NCI-H2107 treated with DMSO at 0.1 percent for 48 hours (cell line): ENCODE results near the gene NOXO1.
A peak's percentile ranks its signal among the peaks of the same experiment; 100 is the strongest.
"Not testable (repeated sequence)": the region's sequence is repeated elsewhere in the genome, so short reads cannot be mapped to it uniquely, and the experiment has no call there.

Source experiments
- DNase-seq: peaks from one replicate; lab custom pipeline; 2025; ENCODE audit not compliant: unreplicated experiment; lab: John Stamatoyannopoulos, UW

Gene NOXO1

GRCh38 chr16:1963806-1964505 lies 17.3 kb downstream of the NOXO1 start:
- DNase-seq, result no peak

GRCh38 chr16:1962161-1963153 lies 18.8 kb downstream of the NOXO1 start:
- DNase-seq, result not testable (repeated sequence)

- no peak for DNase-seq
Observed at GRCh38 chr16:1961651-1962067, 19.6 kb downstream of the NOXO1 start.

- DNase-seq, result peak; percentile 72
Observed at GRCh38 chr16:1960665-1961630, 20.3 kb downstream of the NOXO1 start.

GRCh38 chr16:1959269-1960039 lies 21.8 kb downstream of the NOXO1 start, which contains the start of gene NDUFB10:
Gene NDUFB10 (plus strand): TSS chr16:1959538. CDS start chr16:1959625, 87 bp downstream.
- peak; percentile 55 for DNase-seq

- DNase-seq, result no peak
Observed at GRCh38 chr16:1958715-1959268, 22.5 kb downstream of the NOXO1 start.

GRCh38 chr16:1958143-1958491 lies 23.2 kb downstream of the NOXO1 start:
- not testable (repeated sequence) for DNase-seq

GRCh38 chr16:1957434-1958142 lies 23.7 kb downstream of the NOXO1 start:
- not testable (repeated sequence) for DNase-seq

GRCh38 chr16:1953734-1954133 lies 27.5 kb downstream of the NOXO1 start:
- DNase-seq, result no peak

- no peak for DNase-seq
Observed at GRCh38 chr16:1950559-1950958, 30.7 kb downstream of the NOXO1 start.

GRCh38 chr16:1950047-1950446 lies 31.2 kb downstream of the NOXO1 start:
- DNase-seq, result no peak

GRCh38 chr16:1949507-1949906 lies 31.8 kb downstream of the NOXO1 start:
- no peak for DNase-seq

GRCh38 chr16:1947369-1947670 lies 33.9 kb downstream of the NOXO1 start:
- no peak for DNase-seq

- DNase-seq, result no peak
Observed at GRCh38 chr16:1946495-1947368, 34.5 kb downstream of the NOXO1 start.

GRCh38 chr16:1945559-1946391 lies 35.5 kb downstream of the NOXO1 start:
- DNase-seq, result no peak

- DNase-seq, result no peak
Observed at GRCh38 chr16:1944612-1945199, 36.6 kb downstream of the NOXO1 start.
